HCT116 (cell line): ENCODE data around the gene ZXDC. TPM values are rescaled to one million over a fixed set of nuclear protein-coding genes. Genes with fewer than 3 reads are reported as not detected.

Source experiments
- ATAC-seq: fragments of 200-7000 bp; cut with Tn5 transposase; 2 replicates; pipeline ENCODE4 v1.9.1; 2020; ENCODE audit warnings: mild to moderate bottlenecking, moderate library complexity
- BruUV-seq: library from RNA; stranded (reverse); fragments of 400-500 nt; replicated peaks from 2 replicates; lab custom pipeline; 2021; lab: Mats Ljungman, UMichigan
- CTCF ChIA-PET: fragments of 300-600 bp; sonication (Branson Sonifier 250); formaldehyde crosslinking; loops from one replicate; lab custom pipeline; 2021; ENCODE audit warnings: antibody characterized with exemption; lab: Charles Lee
- POLR2A ChIA-PET: fragments of 300-600, 350-600 bp; sonication (Branson Sonifier 250); formaldehyde crosslinking; loops from one replicate; lab custom pipeline; 2021; ENCODE audit warnings: antibody characterized with exemption; lab: Charles Lee
- RAD21 ChIA-PET, 2 experiments: fragments of 300-600 bp; sonication (Branson Sonifier 250); formaldehyde crosslinking; loops; one replicate each; lab custom pipeline; 2023; ENCODE audit warnings: low total read pairs in 2 of 2; ENCODE audit not compliant: uncharacterized antibody in 2 of 2, unreplicated experiment in 2 of 2, low non-redundant PET in 1 of 2; lab: Charles Lee
- DNase-seq: peaks from one replicate; pipeline ENCODE4 v3.0.0-alpha.2; 2010; ENCODE audit warnings: low read depth, low spot score
- H2AFZ ChIP-seq: fragments of 200-600 bp; shearing (Covaris generic), sonication (generic); 2 replicates; pipeline ENCODE4 v1.6.1; 2017; ENCODE audit warnings: low read depth, mixed run types, mixed read lengths, antibody characterized with exemption, low read length; ENCODE audit not compliant: poor library complexity, severe bottlenecking
- H3K27ac ChIP-seq: 2 replicates; pipeline ENCODE4 v1.5.1; 2012; ENCODE audit warnings: low read depth, low read length
- H3K27me3 ChIP-seq: fragments of 200-600 bp; sonication (generic); 2 replicates; pipeline ENCODE4 v1.6.1; 2016; ENCODE audit warnings: mixed run types, low read length, mixed read lengths; ENCODE audit not compliant: insufficient read depth
- H3K36me3 ChIP-seq, 2 experiments: fragments of 200-500 bp in 1 of 2; fragments of 200-600 bp in 1 of 2; sonication (Bioruptor generic) in 1 of 2; sonication (generic) in 1 of 2; 2 replicates each; pipeline versions ENCODE4 v1.5.1 to v1.6.1; 2014 to 2016; ENCODE audit warnings: low read length in 2 of 2, inconsistent platforms in 1 of 2, mixed read lengths in 1 of 2, mixed run types in 1 of 2; ENCODE audit not compliant: insufficient read depth in 2 of 2, control insufficient read depth in 1 of 2
- H3K4me1 ChIP-seq, 2 experiments: fragments of 200-600 bp in 1 of 2; sonication (generic) in 1 of 2; 2 replicates each; pipeline versions ENCODE4 v1.5.1 to v1.6.1; 2012 to 2017; ENCODE audit warnings: low read length in 2 of 2, inconsistent platforms in 1 of 2, mild to moderate bottlenecking in 1 of 2, mixed read lengths in 1 of 2, mixed run types in 1 of 2, moderate library complexity in 1 of 2; ENCODE audit not compliant: insufficient read depth in 2 of 2, control insufficient read depth in 1 of 2
- H3K4me2 ChIP-seq: fragments of 200-600 bp; sonication (generic); 2 replicates; pipeline ENCODE4 v1.6.1; 2017; ENCODE audit warnings: mixed run types, low read length, mixed read lengths
- H3K4me3 ChIP-seq, 2 experiments: fragments of 200-600 bp in 1 of 2; sonication (generic) in 1 of 2; replicated peaks in 1 of 2; 2 replicates each; pipeline ENCODE4 v1.5.1; 2011 to 2016; ENCODE audit warnings: low read length in 2 of 2, control low read depth in 1 of 2, low read depth in 1 of 2, mild to moderate bottlenecking in 1 of 2, mixed read lengths in 1 of 2, mixed run types in 1 of 2
- H3K79me2 ChIP-seq: fragments of 200-600 bp; sonication (generic); 2 replicates; pipeline ENCODE4 v1.6.1; 2017; ENCODE audit warnings: mild to moderate bottlenecking, mixed run types, low read length, moderate library complexity, mixed read lengths; ENCODE audit not compliant: insufficient read depth
- H3K9ac ChIP-seq: fragments of 200-600 bp; sonication (generic); 2 replicates; pipeline ENCODE4 v1.6.1; 2016; ENCODE audit warnings: low read length, mixed read lengths
- H3K9me2 ChIP-seq: fragments of 200-600 bp; sonication (generic), shearing (Covaris generic); 2 replicates; pipeline ENCODE4 v1.6.1; 2017; ENCODE audit warnings: mixed run types, mild to moderate bottlenecking, moderate library complexity; ENCODE audit not compliant: insufficient read depth
- H3K9me3 ChIP-seq, 2 experiments: fragments of 200-500 bp in 1 of 2; fragments of 200-600 bp in 1 of 2; sonication (Bioruptor generic) in 1 of 2; sonication (generic) in 1 of 2; 2 replicates each; pipeline ENCODE4 v1.6.1; 2014 to 2017; ENCODE audit warnings: low read length in 2 of 2, mixed read lengths in 2 of 2, inconsistent platforms in 1 of 2, low read depth in 1 of 2, mild to moderate bottlenecking in 1 of 2, mixed run types in 1 of 2, moderate library complexity in 1 of 2; ENCODE audit not compliant: control insufficient read depth in 1 of 2, insufficient read depth in 1 of 2
- H4K20me1 ChIP-seq: fragments of 200-600 bp; sonication (generic), shearing (Covaris generic); 2 replicates; pipeline ENCODE4 v1.6.1; 2017; ENCODE audit warnings: mixed run types, mild to moderate bottlenecking, moderate library complexity; ENCODE audit not compliant: insufficient read depth
- ATF3 ChIP-seq: IDR thresholded peaks from 2 replicates; pipeline ENCODE4 v1.6.1; 2012
- CBX3 ChIP-seq: IDR thresholded peaks from 2 replicates; pipeline ENCODE4 v1.6.1; 2012; ENCODE audit warnings: low read depth
- CEBPB ChIP-seq: IDR thresholded peaks from 2 replicates; pipeline ENCODE4 v1.6.1; 2012; ENCODE audit warnings: low read depth
- CTCF ChIP-seq, 3 experiments: fragments of 200-600 bp in 1 of 3; sonication (generic) in 1 of 3; IDR thresholded peaks in 2 of 3; conservative IDR thresholded peaks in 1 of 3; 2 replicates each; pipeline ENCODE4 v1.5.1; 2012 to 2017; ENCODE audit warnings: low read depth in 2 of 3, low read length in 2 of 3, antibody characterized with exemption in 1 of 3, borderline replicate concordance in 1 of 3, control low read depth in 1 of 3, mild to moderate bottlenecking in 1 of 3, mixed read lengths in 1 of 3, mixed run types in 1 of 3, moderate library complexity in 1 of 3; ENCODE audit not compliant: insufficient read depth in 1 of 3
- EZH2phosphoT487 ChIP-seq: fragments of 200-600 bp; IDR thresholded peaks from 2 replicates; pipeline ENCODE4 v1.6.1; 2018; ENCODE audit warnings: antibody characterized with exemption, borderline replicate concordance
- FOSL1 ChIP-seq: IDR thresholded peaks from 2 replicates; pipeline ENCODE4 v1.6.1; 2012; ENCODE audit warnings: low read depth
- JUND ChIP-seq: IDR thresholded peaks from 2 replicates; pipeline ENCODE4 v1.6.1; 2012
- MAX ChIP-seq: IDR thresholded peaks from 2 replicates; pipeline ENCODE4 v1.6.1; 2012
- POLR2AphosphoS5 ChIP-seq: IDR thresholded peaks from 2 replicates; pipeline ENCODE4 v1.6.1; 2011; ENCODE audit warnings: mild to moderate bottlenecking, low read depth, low read length, moderate library complexity
- REST ChIP-seq: IDR thresholded peaks from 2 replicates; pipeline ENCODE4 v1.6.1; 2012; ENCODE audit warnings: low read depth
- SIN3A ChIP-seq: IDR thresholded peaks from 2 replicates; pipeline ENCODE4 v1.6.1; 2012; ENCODE audit warnings: low read depth
- SRF ChIP-seq: IDR thresholded peaks from 2 replicates; pipeline ENCODE4 v1.6.1; 2012; ENCODE audit warnings: low read depth
- TCF7L2 ChIP-seq: IDR thresholded peaks from 2 replicates; pipeline ENCODE4 v1.7.0; 2011; ENCODE audit warnings: borderline replicate concordance, inconsistent platforms; ENCODE audit not compliant: insufficient read depth, insufficient read length; ENCODE audit errors: extremely low read depth
- ZBTB33 ChIP-seq: IDR thresholded peaks from 2 replicates; pipeline ENCODE4 v1.6.1; 2011; ENCODE audit warnings: mild to moderate bottlenecking, low read length, moderate library complexity; ENCODE audit not compliant: insufficient replicate concordance; ENCODE audit errors: extremely low read depth
- ZFX ChIP-seq: fragments of 450-650 bp; IDR thresholded peaks from 2 replicates; pipeline ENCODE4 v1.6.1; 2017
- intact Hi-C: fragments of 100-400 bp; cut with micrococcal nuclease; formaldehyde crosslinking; loops from 2 replicates; pipeline ENCODE4 v1.10.0; 2022
- total RNA-seq: library from RNA; stranded (reverse); gene quantifications from one replicate; pipeline ENCODE4 v1.2.1, GENCODE V29; 2021; ENCODE audit not compliant: unreplicated experiment

The ZXDC gene
- total RNA-seq, 1 experiment from 2014 or later, result 29.9 TPM

- DNase-seq (no peak), ATAC-seq (no peak)
- intact Hi-C loops, result no loop called here
- no peak overlapping the region for H3K4me2 ChIP-seq
- H3K27ac ChIP-seq, result no peak overlapping the region
- ChIA-PET POLR2A (no interaction called here), CTCF (no interaction called here), RAD21 (no interaction called here)
- H4K20me1 ChIP-seq, result no peaks in the 10 kb centered on the region
- H3K4me1 ChIP-seq, result no peaks in the 10 kb centered on the region
- H3K9me2 ChIP-seq, result no peaks in the 10 kb centered on the region
- H3K9me3 ChIP-seq, result no peaks in the 10 kb centered on the region
- no peak for TF ChIP-seq CTCF (IDR thresholded peaks at IDR 0.05 in 2 of 3, conservative IDR thresholded peaks at IDR 0.05 in 1 of 3; ENCODE audit: borderline replicate concordance in 1 of 3, insufficient read depth in 1 of 3, low read depth in 2 of 3, low read length in 2 of 3)
- TF ChIP-seq SIN3A, result no peak
- no peak for TF ChIP-seq FOSL1
- TF ChIP-seq EZH2phosphoT487, result no peak
- TF ChIP-seq SRF, result no peak
- TF ChIP-seq ZBTB33, result no peak
- TF ChIP-seq CEBPB, result no peak
- no peak for TF ChIP-seq JUND
- TF ChIP-seq CBX3, result no peak
- no peak for TF ChIP-seq TCF7L2
- no peak for TF ChIP-seq REST
- no peak for TF ChIP-seq MAX
- TF ChIP-seq POLR2AphosphoS5, result no peak
- no peak for TF ChIP-seq ZFX
- no peak for TF ChIP-seq ATF3
- no peak overlapping the region for H3K9ac ChIP-seq
- no peak overlapping the region for H3K4me3 ChIP-seq
- no peak overlapping the region for H2AFZ ChIP-seq
- no peaks in the 10 kb centered on the region for H3K27me3 ChIP-seq
- H3K79me2 ChIP-seq, result no peaks in the 10 kb centered on the region
- H3K36me3 ChIP-seq, result peaks cover 4 to 6% of the 10 kb centered on the region in 2 experiments; a peak in 2 of 4 replicates
- no TSS peak for BruUV-seq
Measured at GRCh38 chr3:126446301-126446700, 29.4 kb downstream of the ZXDC start.
